Measurements from ENCODE around the gene PARP8. TPM values are rescaled to one million over a fixed set of nuclear protein-coding genes. Genes with fewer than 3 reads are reported as not detected.
"Not testable (repeated sequence)": the region's sequence is repeated elsewhere in the genome, so short reads cannot be mapped to it uniquely, and the experiment has no call there.

Gene PARP8, protein sequence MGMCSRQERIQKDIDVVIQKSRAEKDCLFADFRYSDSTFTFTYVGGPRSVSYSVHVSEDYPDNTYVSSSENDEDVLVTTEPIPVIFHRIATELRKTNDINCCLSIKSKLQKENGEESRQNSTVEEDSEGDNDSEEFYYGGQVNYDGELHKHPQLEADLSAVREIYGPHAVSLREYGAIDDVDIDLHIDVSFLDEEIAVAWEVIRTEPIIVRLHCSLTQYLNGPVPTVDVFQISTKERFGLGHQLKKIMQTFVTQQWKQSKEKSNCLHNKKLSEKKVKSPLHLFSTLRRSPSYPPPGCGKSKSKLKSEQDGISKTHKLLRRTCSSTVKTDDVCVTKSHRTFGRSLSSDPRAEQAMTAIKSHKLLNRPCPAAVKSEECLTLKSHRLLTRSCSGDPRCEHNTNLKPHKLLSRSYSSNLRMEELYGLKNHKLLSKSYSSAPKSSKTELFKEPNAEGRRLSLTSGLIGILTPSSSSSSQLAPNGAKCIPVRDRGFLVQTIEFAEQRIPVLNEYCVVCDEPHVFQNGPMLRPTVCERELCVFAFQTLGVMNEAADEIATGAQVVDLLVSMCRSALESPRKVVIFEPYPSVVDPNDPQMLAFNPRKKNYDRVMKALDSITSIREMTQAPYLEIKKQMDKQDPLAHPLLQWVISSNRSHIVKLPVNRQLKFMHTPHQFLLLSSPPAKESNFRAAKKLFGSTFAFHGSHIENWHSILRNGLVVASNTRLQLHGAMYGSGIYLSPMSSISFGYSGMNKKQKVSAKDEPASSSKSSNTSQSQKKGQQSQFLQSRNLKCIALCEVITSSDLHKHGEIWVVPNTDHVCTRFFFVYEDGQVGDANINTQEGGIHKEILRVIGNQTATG
- total RNA-seq, result 10 to 100 TPM in 2 of 4 donors, 1 to 10 TPM in 2; 4.8 to 13.7 (median 8.2) TPM

DNA sequence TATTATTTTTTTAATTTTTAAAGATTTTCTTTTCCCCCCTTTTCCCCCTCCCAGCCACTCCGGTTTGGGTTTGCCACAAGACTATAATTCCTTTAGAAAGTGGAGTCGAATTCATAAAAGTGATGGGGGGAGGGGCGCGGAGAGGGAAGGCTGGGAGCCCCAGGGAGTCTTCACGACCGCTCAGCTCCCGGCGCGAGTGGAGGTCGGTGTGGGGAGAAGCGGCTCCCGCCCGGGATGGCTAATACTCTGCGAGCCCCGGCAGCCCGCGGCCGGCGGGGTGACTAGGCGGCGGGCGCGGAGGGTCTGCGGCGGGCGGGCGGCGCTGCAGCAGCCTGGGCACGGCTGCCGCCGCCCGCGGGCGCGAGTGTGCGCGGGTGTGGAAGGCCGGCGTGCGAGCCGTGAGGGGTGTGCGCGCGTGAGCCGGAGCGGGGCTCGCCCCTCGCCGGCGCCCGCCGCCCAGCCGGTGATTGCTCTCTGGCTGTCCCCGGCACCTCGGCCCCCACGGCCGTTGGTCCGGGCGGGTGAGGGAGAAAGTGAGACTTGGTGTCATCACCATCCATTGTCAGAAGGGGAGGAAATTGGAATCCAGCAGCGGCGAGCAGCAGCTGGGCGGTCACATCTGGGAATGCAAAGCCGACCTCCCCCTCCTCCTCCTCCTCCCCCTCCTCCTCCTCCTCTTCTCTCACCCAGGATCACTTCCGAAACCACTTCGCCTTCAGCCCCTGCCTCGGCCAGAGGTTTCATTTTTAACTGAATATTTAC, at the start of gene PARP8:
Gene PARP8, plus strand, starts transcription at position 377 of the 762 bp plus-strand sequence. CDS start 459 bp downstream, outside the sequence.
- TF ChIP-seq, protein P1, sequence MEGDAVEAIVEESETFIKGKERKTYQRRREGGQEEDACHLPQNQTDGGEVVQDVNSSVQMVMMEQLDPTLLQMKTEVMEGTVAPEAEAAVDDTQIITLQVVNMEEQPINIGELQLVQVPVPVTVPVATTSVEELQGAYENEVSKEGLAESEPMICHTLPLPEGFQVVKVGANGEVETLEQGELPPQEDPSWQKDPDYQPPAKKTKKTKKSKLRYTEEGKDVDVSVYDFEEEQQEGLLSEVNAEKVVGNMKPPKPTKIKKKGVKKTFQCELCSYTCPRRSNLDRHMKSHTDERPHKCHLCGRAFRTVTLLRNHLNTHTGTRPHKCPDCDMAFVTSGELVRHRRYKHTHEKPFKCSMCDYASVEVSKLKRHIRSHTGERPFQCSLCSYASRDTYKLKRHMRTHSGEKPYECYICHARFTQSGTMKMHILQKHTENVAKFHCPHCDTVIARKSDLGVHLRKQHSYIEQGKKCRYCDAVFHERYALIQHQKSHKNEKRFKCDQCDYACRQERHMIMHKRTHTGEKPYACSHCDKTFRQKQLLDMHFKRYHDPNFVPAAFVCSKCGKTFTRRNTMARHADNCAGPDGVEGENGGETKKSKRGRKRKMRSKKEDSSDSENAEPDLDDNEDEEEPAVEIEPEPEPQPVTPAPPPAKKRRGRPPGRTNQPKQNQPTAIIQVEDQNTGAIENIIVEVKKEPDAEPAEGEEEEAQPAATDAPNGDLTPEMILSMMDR (IDR thresholded peaks at IDR 0.05), result no peak
- TF ChIP-seq POLR2A (IDR thresholded peaks at IDR 0.05), result no peak
- peak within 1 kb of the TSS; percentile 90 for H3K4me3 ChIP-seq (ENCODE audit: low read depth, poor library complexity, severe bottlenecking)
- intact Hi-C loops (cut with DNase I; ENCODE audit: low total_unique reads), result no loop called here
- WGBS, 2 donors, result 1% methylated on average over 44 to 56 of the region's 66 CpGs
- DNase-seq (ENCODE audit: low spot score in 2 of 2), result peak; percentile 28 to 92

GRCh38 chr5:50623666-50624065, 42.8 kb upstream of the PARP8 start:
- intact Hi-C loops (cut with DNase I; ENCODE audit: low total_unique reads), result no loop called here
- H3K4me3 ChIP-seq (ENCODE audit: low read depth, poor library complexity, severe bottlenecking), result no peak overlapping the region
- TF ChIP-seq POLR2A (IDR thresholded peaks at IDR 0.05), result no peak
- no peak for DNase-seq (ENCODE audit: low spot score in 2 of 2)
- WGBS, 2 donors, result 67 to 76% methylated on average over 3 of the region's 3 CpGs

DNA sequence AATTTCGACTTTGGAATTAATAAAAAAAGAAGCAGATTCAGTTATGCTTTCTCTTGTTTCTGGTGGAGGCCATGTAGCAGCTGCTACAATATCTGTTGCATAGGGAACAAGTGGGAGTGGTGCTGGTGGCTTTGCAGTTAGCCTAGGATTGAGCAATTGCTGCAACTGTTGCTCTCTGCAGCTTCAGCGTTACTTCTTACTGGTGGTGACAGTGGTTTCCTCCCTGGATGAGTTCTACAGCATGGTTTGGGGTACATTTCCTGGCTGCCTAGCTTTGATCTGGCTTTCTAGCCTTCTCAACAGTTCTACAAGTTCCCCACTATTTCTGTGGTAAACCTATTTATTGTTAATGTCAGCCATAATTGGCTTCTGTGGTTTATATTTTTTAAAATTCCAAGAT, 31.6 kb upstream of the PARP8 start:
- WGBS, 2 donors, result 59 to 69% methylated on average over 2 of the region's 2 CpGs
- intact Hi-C loops (cut with DNase I; ENCODE audit: low total_unique reads); H3K4me3 ChIP-seq (ENCODE audit: low read depth, poor library complexity, severe bottlenecking): not testable (repeated sequence)
- DNase-seq (ENCODE audit: low spot score in 2 of 2), result peak in 1 of 2 donors; percentile 28

DNA sequence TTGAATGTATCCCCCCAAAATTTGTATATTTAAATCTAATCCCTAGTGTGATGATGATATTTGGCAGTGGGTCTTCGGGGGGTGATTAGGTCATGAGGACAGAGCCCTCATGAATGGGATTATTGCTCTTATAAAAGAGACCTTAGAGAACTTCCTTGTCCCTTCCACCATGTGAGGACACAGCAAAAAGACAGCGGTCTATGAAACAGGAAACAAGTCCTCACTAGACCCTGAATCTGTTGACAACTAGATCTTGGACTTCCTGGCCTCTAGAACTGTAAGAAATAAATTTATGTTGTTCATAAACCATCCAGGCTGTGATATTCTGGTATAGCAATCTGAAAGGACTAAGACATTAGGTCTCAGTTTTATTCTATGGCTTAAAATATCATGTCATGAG, 28.9 kb upstream of the PARP8 start:
- DNase-seq (ENCODE audit: low spot score in 2 of 2); intact Hi-C loops (cut with DNase I; ENCODE audit: low total_unique reads); H3K4me3 ChIP-seq (ENCODE audit: low read depth, poor library complexity, severe bottlenecking): not testable (repeated sequence)
- 78% methylated on average over 2 of the region's 2 CpGs for WGBS, 2 donors

GRCh38 chr5:50646591-50646990, 19.8 kb upstream of the PARP8 start:
- intact Hi-C loops (cut with DNase I; ENCODE audit: low total_unique reads), result no loop called here
- TF ChIP-seq POLR2A (IDR thresholded peaks at IDR 0.05), result no peak
- TF ChIP-seq, protein P1 (IDR thresholded peaks at IDR 0.05), result no peak
- WGBS, 2 donors, result 60 to 73% methylated on average over 3 of the region's 3 CpGs
- no peak overlapping the region for H3K4me3 ChIP-seq (ENCODE audit: low read depth, poor library complexity, severe bottlenecking)
- DNase-seq (ENCODE audit: low spot score in 2 of 2), result no peak

- 61 to 62% methylated on average over 3 of the region's 3 CpGs for WGBS, 2 donors
- H3K4me3 ChIP-seq (ENCODE audit: low read depth, poor library complexity, severe bottlenecking), result no peak overlapping the region
- TF ChIP-seq POLR2A (IDR thresholded peaks at IDR 0.05), result no peak
- TF ChIP-seq, protein P1 (IDR thresholded peaks at IDR 0.05), result no peak
- intact Hi-C loops (cut with DNase I; ENCODE audit: low total_unique reads), result no loop called here
- DNase-seq (ENCODE audit: low spot score in 2 of 2), result no peak
Observed at GRCh38 chr5:50647726-50648125, 18.7 kb upstream of the PARP8 start.

- intact Hi-C loops (cut with DNase I; ENCODE audit: low total_unique reads), result no loop called here
- H3K4me3 ChIP-seq (ENCODE audit: low read depth, poor library complexity, severe bottlenecking), result no peak overlapping the region
- TF ChIP-seq, protein P1 (IDR thresholded peaks at IDR 0.05), result no peak
- 71 to 81% methylated on average over 3 of the region's 3 CpGs for WGBS, 2 donors
- no peak for DNase-seq (ENCODE audit: low spot score in 2 of 2)
Observed at GRCh38 chr5:50653946-50654345, 12.5 kb upstream of the PARP8 start.
